NOMO-1 (cell line): Measurements from ENCODE around the gene VASH1.

Experiments
- DNase-seq, 2 experiments: peaks; one replicate each; lab custom pipeline; 2025; ENCODE audit not compliant: unreplicated experiment in 2 of 2; lab: John Stamatoyannopoulos, UW

VASH1 gene

DNA sequence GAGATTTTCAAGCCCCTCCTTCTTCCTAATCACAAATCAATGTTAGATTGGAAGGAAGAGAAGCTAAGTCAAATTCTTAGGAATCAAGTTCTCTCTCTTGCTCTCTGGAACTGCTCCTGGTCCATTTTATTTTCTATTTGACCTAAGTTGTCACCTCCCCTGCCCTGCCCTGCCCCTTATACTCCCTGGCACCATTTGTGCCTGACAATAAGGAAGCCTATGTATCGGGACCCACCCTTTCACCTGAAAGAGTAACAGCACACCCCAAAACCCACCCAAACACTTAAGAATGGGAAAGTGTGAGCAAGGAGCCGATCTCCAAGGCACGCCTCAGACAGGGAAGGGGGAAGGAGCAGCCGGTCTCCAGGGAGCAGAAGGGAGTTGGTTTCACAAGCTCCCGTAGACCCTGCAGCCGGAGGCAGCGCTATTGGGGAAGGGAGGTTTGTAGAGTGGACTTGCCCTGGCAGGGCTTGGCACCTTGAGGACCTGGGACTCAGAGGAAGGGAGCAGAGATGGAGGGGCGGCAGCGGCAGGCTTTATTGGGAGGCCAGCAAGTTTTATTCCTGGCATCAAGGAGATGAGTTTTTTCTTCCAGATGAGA is 66.5 kb downstream of the VASH1 start:
- DNase-seq: no peak

- no peak for DNase-seq
These were observed 67.2 kb downstream of the VASH1 start for GRCh38 chr14:76828339-76829012.

DNA sequence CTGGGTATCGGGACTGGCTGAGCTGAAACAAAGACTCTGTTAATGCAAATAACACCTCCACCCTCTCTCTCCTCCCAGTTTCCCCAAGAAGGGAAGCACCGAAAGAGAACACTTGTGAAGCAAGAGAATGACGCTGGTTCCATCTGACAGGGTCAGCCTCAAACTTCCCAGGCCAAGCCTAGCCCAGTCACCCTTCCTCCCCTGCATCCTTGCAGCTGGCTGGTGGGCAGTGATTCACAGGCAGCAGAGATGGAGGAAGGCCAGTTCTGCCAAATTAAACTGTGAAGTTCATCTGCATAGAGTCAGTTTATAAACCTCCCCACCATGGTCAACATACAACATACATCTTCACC is 67.7 kb downstream of the VASH1 start:
- no peak for DNase-seq

DNA sequence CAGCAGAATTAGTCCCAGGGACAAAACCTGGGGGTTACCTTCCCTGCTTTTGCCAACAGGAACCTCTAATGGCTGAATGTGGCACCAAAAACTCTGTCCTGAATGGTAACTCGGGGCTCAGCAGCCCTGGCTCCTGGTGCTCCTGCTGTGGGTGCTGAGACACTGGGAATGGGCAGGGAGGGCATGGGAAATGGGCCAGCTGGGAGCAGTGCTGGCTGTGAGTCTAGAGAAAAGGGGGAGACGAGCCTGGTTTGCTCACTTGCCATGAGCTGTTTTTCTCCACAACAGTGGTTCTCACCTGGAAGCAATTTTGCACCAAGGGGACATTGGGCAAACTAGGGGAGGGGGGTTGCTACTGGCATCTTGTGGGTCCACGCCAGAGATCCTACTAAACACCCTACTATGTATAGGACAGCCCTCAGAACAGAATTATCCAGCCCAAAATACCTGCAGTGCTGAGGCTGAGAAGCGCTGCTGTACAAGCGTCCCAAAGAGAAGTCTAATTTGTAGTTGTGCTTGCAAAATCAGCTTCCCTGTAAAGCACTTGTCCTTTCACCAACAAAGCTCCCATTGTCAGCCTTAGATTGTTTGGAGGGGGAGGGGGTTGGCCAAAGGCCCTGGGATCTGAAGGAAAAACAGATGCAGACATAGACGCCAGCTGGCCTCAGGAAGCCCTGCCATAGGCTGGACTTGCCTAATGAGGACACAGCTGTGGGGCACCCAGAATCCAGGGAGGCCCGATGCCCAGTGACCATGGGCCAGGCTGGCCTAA is 68.6 kb downstream of the VASH1 start:
- DNase-seq: no peak

DNA sequence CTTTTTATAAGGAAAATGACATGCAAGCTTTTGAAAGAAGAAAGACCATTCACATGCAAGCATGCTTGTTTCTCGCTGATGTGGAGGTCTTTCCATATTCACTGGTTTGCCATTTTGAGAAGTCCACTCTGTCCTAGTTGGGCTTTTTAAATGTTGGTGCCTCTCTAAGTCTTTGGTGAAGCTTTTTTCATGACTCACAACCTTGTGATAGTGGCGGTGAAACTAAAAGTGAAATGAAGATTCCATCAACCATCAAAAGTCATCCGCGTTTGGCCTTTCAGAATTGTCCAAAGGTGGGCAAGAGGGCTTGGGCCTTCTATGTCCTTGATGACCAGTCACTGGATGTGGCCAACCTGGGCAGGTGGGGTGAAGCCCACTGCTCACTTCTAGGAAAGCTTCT is 69.3 kb downstream of the VASH1 start:
- DNase-seq: no peak

DNA sequence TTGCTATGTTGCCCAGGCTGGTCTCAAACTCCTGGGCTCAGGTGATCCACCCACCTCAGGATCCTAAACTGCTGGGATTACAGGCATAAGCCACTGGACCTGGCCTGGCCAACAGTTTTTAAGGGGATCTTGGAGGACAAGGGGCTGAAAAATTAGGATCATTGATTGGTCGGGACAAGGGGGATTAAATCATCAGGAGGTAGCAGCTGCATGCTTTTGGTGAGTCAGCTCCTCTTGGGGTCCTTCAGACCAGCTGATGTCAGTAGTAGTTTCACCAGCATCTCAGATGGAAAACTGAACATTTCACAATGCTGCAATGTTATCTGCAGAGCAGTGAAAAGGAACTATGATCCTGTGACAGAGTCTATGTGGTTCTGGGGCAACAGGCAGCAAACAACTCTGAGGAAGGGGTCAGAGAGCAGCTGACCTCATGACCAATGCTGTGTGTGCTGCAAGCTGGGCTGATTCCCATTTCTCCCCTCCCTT is 71.3 kb downstream of the VASH1 start:
- DNase-seq: no peak
